BJ (cell line): ENCODE results near the gene ARFGEF3. TPM values are rescaled to one million over a fixed set of nuclear protein-coding genes. Genes with fewer than 3 reads are reported as not detected.

Source experiments
- CTCF ChIA-PET: fragments of 350-600 bp; formaldehyde crosslinking; extraction: SDS; loops from one replicate; lab custom pipeline; 2021; ENCODE audit warnings: antibody characterized with exemption, inconsistent platforms; lab: Yijun Ruan, JAX
- POLR2A ChIA-PET: fragments of 300-600 bp; sonication (Branson Sonifier 250); formaldehyde crosslinking; extraction: SDS; loops from one replicate; lab custom pipeline; 2021; ENCODE audit warnings: antibody characterized with exemption; lab: Charles Lee
- DNase-seq: peaks from one replicate; pipeline ENCODE4 v3.0.0-alpha.2; 2011; ENCODE audit warnings: low read depth
- H3K27me3 ChIP-seq: 2 replicates; pipeline ENCODE4 v1.6.0; 2011; ENCODE audit warnings: low read length; ENCODE audit not compliant: control insufficient read depth, insufficient read depth
- H3K36me3 ChIP-seq: 2 replicates; pipeline ENCODE4 v1.5.1; 2011; ENCODE audit warnings: low read length; ENCODE audit not compliant: control insufficient read depth, insufficient read depth
- H3K4me3 ChIP-seq: 2 replicates; pipeline ENCODE4 v1.5.1; 2011; ENCODE audit warnings: low read depth, mild to moderate bottlenecking, control low read depth, low read length
- polyA plus RNA-seq: library from polyadenylated mRNA; depleted of rRNA; stranded (reverse); fragments of >200 nt; gene quantifications from 2 replicates; pipeline ENCODE4 v1.2.3, GENCODE V29; 2011
- TF ChIP-seq, protein P1 (sequence below): IDR thresholded peaks from 2 replicates; pipeline ENCODE4 v1.5.1; 2011; ENCODE audit warnings: low read depth, mild to moderate bottlenecking, control low read depth, inconsistent platforms, low read length, moderate library complexity; ENCODE audit not compliant: insufficient read depth

Gene ARFGEF3
- polyA plus RNA-seq, 1 experiment, result 0.27 TPM

DNA sequence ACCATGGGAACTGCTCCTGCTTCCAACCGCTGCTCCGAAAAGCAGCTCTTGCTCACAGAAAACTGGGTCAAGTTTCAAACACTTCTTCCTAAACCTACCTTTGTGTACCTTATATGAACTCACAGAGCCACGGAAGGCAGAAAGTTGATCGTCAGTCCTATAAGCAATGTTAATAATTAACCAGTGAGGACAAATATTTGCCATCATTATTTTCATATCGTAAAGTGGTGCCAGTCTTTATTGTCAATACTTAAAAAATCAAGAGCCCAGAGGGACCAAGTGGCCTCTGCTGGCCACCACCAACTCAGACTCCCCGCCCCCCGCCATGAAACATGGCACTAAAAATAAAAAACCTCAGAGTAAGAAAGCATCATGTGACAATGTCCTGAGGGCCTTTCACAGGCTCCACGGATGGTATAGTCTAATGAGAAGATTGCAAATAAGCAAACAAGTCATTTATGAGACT, 65.6 kb downstream of the ARFGEF3 start:
- TF ChIP-seq, protein P1, sequence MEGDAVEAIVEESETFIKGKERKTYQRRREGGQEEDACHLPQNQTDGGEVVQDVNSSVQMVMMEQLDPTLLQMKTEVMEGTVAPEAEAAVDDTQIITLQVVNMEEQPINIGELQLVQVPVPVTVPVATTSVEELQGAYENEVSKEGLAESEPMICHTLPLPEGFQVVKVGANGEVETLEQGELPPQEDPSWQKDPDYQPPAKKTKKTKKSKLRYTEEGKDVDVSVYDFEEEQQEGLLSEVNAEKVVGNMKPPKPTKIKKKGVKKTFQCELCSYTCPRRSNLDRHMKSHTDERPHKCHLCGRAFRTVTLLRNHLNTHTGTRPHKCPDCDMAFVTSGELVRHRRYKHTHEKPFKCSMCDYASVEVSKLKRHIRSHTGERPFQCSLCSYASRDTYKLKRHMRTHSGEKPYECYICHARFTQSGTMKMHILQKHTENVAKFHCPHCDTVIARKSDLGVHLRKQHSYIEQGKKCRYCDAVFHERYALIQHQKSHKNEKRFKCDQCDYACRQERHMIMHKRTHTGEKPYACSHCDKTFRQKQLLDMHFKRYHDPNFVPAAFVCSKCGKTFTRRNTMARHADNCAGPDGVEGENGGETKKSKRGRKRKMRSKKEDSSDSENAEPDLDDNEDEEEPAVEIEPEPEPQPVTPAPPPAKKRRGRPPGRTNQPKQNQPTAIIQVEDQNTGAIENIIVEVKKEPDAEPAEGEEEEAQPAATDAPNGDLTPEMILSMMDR, result no peak
- no peak overlapping the region for H3K4me3 ChIP-seq
- no peaks in the 10 kb centered on the region for H3K27me3 ChIP-seq
- no peak for DNase-seq
- no peaks in the 10 kb centered on the region for H3K36me3 ChIP-seq
- ChIA-PET CTCF (no interaction called here), POLR2A (interaction anchor here (0.7 kb wide), 1 partner anchor 19 kb away, joined by 4 read pairs; no protein-coding TSS in a partner anchor)

GRCh38 chr6:138229072-138229471, 67.3 kb downstream of the ARFGEF3 start:
- TF ChIP-seq, protein P1, result no peak

GRCh38 chr6:138229663-138230179, 68.0 kb downstream of the ARFGEF3 start:
- TF ChIP-seq, protein P1, result no peak
- ChIA-PET POLR2A (no interaction called here), CTCF (no interaction called here)
- H3K36me3 ChIP-seq, result no peaks in the 10 kb centered on the region
- no peak overlapping the region for H3K4me3 ChIP-seq
- no peaks in the 10 kb centered on the region for H3K27me3 ChIP-seq
- no peak for DNase-seq

More at GRCh38 chr6:138229072-138229471, 67.3 kb downstream of the ARFGEF3 start:
- ChIA-PET CTCF (no interaction called here), POLR2A (no interaction called here)
- Histone ChIP-seq H3K4me3 (no peak overlapping the region), H3K36me3 (no peaks in the 10 kb centered on the region), H3K27me3 (no peaks in the 10 kb centered on the region)
- no peak for DNase-seq

DNA sequence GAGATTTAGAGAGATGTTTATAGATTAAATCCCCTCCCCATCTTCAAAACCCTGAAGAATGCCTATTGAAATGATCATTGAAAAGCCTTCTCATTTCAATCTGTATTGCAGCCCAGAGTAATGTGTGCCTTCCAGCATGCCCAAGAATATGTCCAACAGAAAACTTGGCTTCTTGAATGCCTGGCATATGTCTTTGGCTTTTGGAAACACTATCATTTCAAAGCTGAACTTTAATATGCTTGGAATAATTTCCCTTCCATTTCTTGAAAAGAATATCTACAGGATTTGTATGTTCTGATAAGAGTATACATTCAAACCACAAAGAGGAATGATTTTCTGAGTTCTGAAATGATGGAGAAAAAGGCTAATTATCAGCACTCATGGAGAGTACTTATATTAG, 68.5 kb downstream of the ARFGEF3 start:
- H3K27me3 ChIP-seq, result no peaks in the 10 kb centered on the region
- no peak for DNase-seq
- CTCF ChIA-PET, result no interaction called here
- no peaks in the 10 kb centered on the region for H3K36me3 ChIP-seq
- POLR2A ChIA-PET, result no interaction called here
- TF ChIP-seq, protein P1, result no peak
- H3K4me3 ChIP-seq, result no peak overlapping the region

GRCh38 chr6:138230759-138231380, 69.1 kb downstream of the ARFGEF3 start:
- no peak for DNase-seq
- ChIA-PET CTCF (no interaction called here), POLR2A (no interaction called here)
- TF ChIP-seq, protein P1, result no peak
- no peaks in the 10 kb centered on the region for H3K27me3 ChIP-seq
- no peaks in the 10 kb centered on the region for H3K36me3 ChIP-seq
- no peak overlapping the region for H3K4me3 ChIP-seq
